ENCODE results near the gene MRAS. TPM values are rescaled to one million over a fixed set of nuclear protein-coding genes. Genes with fewer than 3 reads are reported as not detected.

MRAS gene
- total and polyA plus RNA-seq, 2 of the 13 experiments (the other 11 are each of a cell fraction or from before 2014, with no cell fraction given): 8.8 to 36.2 TPM

DNA sequence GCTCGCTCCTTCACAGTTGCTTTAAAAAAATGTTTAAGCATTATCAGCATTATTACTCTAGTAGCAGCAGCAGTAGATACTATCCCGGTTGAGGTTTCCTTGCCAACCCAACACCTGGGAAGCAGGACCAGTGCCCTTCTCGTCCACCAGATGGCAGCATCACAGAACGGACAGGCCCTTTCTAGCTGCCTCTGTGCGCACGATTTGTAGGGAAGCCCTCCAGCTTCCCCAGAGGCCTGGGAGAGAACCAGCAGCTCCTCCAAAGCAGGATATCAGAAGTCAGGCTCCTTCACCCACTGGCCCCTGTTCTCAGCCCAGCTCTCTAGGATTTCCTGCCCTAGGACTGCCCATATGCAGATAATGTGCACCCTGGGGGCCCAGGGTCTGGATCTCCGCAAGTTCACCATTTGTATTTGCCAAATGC lies 69.2 kb downstream of the MRAS start (continued):
- no peak for TF ChIP-seq MYNN (CRISPR knock-in tag; IDR thresholded peaks at IDR 0.05; ENCODE audit: low read depth)

- H3K27ac ChIP-seq (ENCODE audit: extremely low read length, insufficient read depth, low read length): no peak overlapping the region
- H3K9me3 ChIP-seq (ENCODE audit: low read length): no peaks in the 10 kb centered on the region
- no peaks in the 10 kb centered on the region for H4K20me1 ChIP-seq (ENCODE audit: insufficient read depth, low read length)
- no peak overlapping the region for H3K9ac ChIP-seq (ENCODE audit: insufficient read depth, low read depth, low read length)
- H3K4me3 ChIP-seq (replicated peaks in 1 of 3; ENCODE audit: insufficient read depth in 1 of 3, low read depth in 2 of 3, low read length in 3 of 3): no peak overlapping the region
- ATAC-seq (no peak), FAIRE-seq (no peak), DNase-seq (ENCODE audit: low spot score) (no peak)
- ChIA-PET CTCF (ENCODE audit: low intra/inter-chr PET ratio, low total read pairs) (interaction anchor here (2.1 kb wide), 1 partner anchor 504 kb away, joined by 12 read pairs; no protein-coding TSS in a partner anchor), POLR2A (interaction anchor here (1.2 kb wide), 1 partner anchor 16 kb away, joined by 3 read pairs; the partner anchor contains the start of gene ESYT3)
- in situ Hi-C loops (cut with HindIII; ENCODE audit: extremely low pct_ligation_motif_present, low pct_unique_long_range_greater_than_20kb) (loop anchor here (10.0 kb wide), 1 partner anchor 506 kb away; no protein-coding TSS in a partner anchor), intact Hi-C loops (cut with micrococcal nuclease; ENCODE audit: unreplicated experiment) (no loop called here)
- no peak for TF ChIP-seq MTERF4 (CRISPR knock-in tag; IDR thresholded peaks at IDR 0.05)
- TF ChIP-seq, protein P1, sequence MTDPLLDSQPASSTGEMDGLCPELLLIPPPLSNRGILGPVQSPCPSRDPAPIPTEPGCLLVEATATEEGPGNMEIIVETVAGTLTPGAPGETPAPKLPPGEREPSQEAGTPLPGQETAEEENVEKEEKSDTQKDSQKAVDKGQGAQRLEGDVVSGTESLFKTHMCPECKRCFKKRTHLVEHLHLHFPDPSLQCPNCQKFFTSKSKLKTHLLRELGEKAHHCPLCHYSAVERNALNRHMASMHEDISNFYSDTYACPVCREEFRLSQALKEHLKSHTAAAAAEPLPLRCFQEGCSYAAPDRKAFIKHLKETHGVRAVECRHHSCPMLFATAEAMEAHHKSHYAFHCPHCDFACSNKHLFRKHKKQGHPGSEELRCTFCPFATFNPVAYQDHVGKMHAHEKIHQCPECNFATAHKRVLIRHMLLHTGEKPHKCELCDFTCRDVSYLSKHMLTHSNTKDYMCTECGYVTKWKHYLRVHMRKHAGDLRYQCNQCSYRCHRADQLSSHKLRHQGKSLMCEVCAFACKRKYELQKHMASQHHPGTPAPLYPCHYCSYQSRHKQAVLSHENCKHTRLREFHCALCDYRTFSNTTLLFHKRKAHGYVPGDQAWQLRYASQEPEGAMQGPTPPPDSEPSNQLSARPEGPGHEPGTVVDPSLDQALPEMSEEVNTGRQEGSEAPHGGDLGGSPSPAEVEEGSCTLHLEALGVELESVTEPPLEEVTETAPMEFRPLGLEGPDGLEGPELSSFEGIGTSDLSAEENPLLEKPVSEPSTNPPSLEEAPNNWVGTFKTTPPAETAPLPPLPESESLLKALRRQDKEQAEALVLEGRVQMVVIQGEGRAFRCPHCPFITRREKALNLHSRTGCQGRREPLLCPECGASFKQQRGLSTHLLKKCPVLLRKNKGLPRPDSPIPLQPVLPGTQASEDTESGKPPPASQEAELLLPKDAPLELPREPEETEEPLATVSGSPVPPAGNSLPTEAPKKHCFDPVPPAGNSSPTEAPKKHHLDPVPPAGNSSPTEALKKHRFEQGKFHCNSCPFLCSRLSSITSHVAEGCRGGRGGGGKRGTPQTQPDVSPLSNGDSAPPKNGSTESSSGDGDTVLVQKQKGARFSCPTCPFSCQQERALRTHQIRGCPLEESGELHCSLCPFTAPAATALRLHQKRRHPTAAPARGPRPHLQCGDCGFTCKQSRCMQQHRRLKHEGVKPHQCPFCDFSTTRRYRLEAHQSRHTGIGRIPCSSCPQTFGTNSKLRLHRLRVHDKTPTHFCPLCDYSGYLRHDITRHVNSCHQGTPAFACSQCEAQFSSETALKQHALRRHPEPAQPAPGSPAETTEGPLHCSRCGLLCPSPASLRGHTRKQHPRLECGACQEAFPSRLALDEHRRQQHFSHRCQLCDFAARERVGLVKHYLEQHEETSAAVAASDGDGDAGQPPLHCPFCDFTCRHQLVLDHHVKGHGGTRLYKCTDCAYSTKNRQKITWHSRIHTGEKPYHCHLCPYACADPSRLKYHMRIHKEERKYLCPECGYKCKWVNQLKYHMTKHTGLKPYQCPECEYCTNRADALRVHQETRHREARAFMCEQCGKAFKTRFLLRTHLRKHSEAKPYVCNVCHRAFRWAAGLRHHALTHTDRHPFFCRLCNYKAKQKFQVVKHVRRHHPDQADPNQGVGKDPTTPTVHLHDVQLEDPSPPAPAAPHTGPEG (CRISPR knock-in tag; IDR thresholded peaks at IDR 0.05): no peak
- no peak for TF ChIP-seq PHF20 (CRISPR knock-in tag; IDR thresholded peaks at IDR 0.05)
- TF ChIP-seq MLX (CRISPR knock-in tag; IDR thresholded peaks at IDR 0.05): no peak
- TF ChIP-seq XRCC5 (optimal IDR thresholded peaks at IDR 0.05; ENCODE audit: low read length): no peak
- no peak for TF ChIP-seq ZNF343 (CRISPR knock-in tag; IDR thresholded peaks at IDR 0.05)
- TF ChIP-seq CBFB (CRISPR knock-in tag; IDR thresholded peaks at IDR 0.05): no peak
- TF ChIP-seq RBM39 (IDR thresholded peaks at IDR 0.05; ENCODE audit: low read depth, low read length, poor library complexity, severe bottlenecking): no peak
- TF ChIP-seq KMT2B (CRISPR knock-in tag; IDR thresholded peaks at IDR 0.05): no peak
- no peak for TF ChIP-seq AGO2 (optimal IDR thresholded peaks at IDR 0.05; ENCODE audit: low read depth, low read length)
- TF ChIP-seq MTF1 (CRISPR knock-in tag; IDR thresholded peaks at IDR 0.05): no peak
- no peak for TF ChIP-seq HIVEP1 (CRISPR knock-in tag; IDR thresholded peaks at IDR 0.05)
- H3K27me3 ChIP-seq (ENCODE audit: control insufficient read depth in 1 of 2, insufficient read depth in 2 of 2, low read length in 2 of 2): no peaks in the 10 kb centered on the region
- H3K79me2 ChIP-seq (ENCODE audit: insufficient read depth, low read length): no peaks in the 10 kb centered on the region
- 38% methylated on average over 5 of the region's 5 CpGs for WGBS (ENCODE audit: low lambda C conversion rate)
- no peaks in the 10 kb centered on the region for H3K4me1 ChIP-seq (ENCODE audit: insufficient read depth, low read length)
- BruUV-seq (replicated peaks): no TSS peak
- H2AFZ ChIP-seq (ENCODE audit: low read length): no peak overlapping the region
- no peaks in the 10 kb centered on the region for H3K36me3 ChIP-seq (replicated peaks in 1 of 2; ENCODE audit: control insufficient read depth in 1 of 2, insufficient read depth in 2 of 2, low read length in 2 of 2)
- no peak overlapping the region for H3K4me2 ChIP-seq (ENCODE audit: low read depth, low read length)
Measured at GRCh38 chr3:138418601-138419206, 70.3 kb downstream of the MRAS start.
